OCI-LY1 (cell line): ENCODE data around the gene KCNIP3.

Experiments
- EZH2 ChIP-seq: fragments of 200-600 bp; sonication (generic), shearing (Covaris generic); IDR thresholded peaks from 2 replicates; pipeline ENCODE4 v1.8.0; 2017; ENCODE audit warnings: borderline replicate concordance, mixed run types, mild to moderate bottlenecking, antibody characterized with exemption, low read length, moderate library complexity, mixed read lengths
- TF ChIP-seq, protein P1 (sequence below): fragments of 200-600 bp; sonication (generic), shearing (Covaris generic); IDR thresholded peaks from 2 replicates; pipeline ENCODE4 v1.5.1; 2017; ENCODE audit warnings: mild to moderate bottlenecking, antibody characterized with exemption, low read length, moderate library complexity, mixed read lengths

DNA sequence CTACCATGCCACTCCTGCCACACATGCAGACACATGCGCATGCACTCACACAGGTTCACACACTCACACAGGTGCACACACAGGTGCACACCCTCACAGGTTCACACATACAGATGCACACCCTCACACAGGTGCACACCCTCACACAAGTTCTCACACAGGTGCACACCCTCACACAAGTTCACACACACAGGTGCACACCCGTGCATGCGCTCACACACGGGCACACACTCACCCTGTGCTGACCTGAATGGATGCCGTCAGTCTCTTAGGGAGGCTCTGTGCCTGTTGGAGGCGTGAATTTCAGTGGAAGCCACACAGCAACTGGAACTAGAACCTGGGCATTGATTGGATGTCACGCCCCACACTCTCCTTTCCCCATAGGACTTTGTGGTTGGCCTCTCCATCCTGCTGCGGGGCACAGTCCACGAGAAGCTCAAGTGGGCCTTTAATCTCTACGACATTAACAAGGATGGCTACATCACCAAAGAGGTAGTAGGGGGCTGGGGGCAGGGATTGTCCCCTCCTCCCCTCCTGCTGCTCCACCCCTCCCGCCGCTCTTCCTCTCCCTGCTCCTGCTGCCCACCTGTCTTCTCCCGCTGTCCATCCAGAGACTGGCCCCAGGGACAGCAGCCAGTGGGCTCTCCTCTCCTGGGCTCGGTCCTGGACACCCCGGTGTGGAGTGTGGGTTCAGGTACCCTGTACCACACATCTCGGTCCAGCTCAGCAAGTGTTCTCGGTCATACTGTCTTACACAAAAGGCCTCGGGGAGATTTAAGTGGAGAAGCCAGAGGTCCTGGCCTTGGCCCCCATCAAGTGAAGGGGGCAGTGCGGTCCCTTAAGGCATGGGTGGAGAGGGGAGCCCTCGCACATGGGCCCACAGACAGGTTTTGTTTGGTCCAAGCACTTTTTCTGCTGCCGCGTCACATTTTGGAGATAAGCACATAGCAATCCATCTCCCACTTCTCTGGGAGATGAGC lies 84.4 kb downstream of the KCNIP3 start:
- TF ChIP-seq, protein P1, sequence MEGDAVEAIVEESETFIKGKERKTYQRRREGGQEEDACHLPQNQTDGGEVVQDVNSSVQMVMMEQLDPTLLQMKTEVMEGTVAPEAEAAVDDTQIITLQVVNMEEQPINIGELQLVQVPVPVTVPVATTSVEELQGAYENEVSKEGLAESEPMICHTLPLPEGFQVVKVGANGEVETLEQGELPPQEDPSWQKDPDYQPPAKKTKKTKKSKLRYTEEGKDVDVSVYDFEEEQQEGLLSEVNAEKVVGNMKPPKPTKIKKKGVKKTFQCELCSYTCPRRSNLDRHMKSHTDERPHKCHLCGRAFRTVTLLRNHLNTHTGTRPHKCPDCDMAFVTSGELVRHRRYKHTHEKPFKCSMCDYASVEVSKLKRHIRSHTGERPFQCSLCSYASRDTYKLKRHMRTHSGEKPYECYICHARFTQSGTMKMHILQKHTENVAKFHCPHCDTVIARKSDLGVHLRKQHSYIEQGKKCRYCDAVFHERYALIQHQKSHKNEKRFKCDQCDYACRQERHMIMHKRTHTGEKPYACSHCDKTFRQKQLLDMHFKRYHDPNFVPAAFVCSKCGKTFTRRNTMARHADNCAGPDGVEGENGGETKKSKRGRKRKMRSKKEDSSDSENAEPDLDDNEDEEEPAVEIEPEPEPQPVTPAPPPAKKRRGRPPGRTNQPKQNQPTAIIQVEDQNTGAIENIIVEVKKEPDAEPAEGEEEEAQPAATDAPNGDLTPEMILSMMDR: no peak
- TF ChIP-seq EZH2: no peak
